Measurements from ENCODE around the gene CARD11.

The CARD11 gene

DNA sequence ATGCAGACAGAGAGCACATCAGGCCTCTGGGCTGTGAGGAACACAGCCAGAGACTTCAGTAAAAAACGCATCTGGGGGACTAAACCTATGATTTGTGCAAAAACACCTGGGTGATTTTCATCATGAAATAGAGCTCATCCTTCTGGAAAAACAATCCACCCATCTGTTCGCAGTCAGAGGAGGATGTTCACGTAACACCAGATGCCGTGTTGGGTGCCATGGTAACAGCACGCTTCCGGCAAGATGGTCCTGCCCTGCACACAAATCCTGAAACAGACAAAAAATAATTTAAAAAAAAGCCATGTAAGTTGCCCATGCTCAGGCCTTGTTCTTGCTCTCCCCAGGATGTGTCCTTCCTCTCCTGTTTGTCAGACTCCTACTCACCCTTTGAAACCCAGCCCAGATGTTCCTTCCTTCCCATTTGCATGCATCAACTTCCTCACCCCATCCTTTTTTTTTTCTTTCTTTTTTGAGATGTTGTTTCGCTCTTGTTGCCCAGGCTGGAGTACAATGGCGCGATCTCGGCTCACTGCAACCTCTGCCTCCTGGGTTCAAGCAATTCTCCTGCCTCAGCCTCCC lies 171.3 kb downstream of the CARD11 start:
- no peak for DNase-seq (ENCODE audit: low read depth)

DNA sequence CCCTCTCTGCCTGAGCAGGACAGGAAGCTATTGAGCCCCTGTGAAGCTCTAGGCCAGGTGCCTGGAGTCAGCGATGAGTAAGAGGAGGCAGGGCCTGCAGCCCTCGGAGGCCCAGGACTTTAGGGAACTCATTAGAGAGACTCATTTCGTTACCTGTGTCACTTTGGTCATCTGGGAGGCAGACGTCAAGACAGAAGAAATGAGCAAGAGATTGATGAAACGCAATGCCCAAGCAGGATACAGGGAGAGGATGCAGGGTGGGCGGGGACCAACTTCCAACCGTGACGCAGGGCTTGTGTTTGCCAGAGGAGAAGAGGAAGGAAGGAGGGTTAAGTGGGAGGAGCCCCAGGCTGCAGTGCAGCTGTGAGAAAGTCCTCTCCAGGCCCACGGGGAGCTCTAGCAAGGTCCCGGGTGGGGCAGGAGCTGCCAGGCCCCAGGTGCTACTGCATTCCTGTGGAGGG lies 173.2 kb downstream of the CARD11 start:
- DNase-seq (ENCODE audit: low read depth), result no peak

DNA sequence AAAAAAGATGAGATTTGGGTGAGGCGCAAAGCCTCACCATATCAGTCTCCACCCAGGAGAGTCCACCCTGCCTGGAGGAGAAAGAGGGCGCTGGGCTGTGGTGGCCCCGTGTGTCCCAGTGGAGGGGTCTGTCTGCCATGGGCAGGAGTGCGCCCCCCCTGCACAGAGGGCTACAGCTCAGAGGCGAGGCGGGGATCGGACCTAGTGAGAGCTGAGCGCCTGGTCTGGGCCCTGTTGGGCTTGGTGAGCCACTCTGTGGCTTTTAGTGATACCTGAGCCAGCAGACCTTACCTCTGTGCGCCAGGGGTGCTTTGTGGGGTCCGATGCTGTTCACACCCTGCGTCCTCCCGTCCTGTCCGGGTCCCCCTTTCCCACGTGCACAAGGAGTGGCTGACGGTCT lies 173.7 kb downstream of the CARD11 start:
- no peak for DNase-seq (ENCODE audit: low read depth)

DNA sequence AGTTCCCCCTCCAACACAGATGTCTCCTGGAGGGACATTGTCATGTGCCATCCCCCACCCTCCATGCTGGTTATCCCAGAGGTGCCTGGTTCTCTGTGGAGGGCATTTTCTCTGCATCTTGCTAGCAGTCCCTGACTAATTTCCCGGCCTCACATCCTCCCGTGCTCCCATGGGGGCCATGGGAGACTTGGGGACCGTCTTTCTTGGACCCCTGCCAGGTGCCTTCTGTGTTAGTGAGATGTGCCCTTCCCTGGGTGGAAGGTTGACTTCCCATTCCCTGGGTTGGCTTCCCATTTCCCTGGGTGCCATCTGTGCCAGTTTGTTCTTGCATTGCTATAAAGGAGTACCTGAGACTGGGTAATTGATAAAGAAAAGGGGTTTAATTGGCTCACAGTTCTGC lies 177.1 kb downstream of the CARD11 start:
- DNase-seq (ENCODE audit: low read depth), result no peak

DNA sequence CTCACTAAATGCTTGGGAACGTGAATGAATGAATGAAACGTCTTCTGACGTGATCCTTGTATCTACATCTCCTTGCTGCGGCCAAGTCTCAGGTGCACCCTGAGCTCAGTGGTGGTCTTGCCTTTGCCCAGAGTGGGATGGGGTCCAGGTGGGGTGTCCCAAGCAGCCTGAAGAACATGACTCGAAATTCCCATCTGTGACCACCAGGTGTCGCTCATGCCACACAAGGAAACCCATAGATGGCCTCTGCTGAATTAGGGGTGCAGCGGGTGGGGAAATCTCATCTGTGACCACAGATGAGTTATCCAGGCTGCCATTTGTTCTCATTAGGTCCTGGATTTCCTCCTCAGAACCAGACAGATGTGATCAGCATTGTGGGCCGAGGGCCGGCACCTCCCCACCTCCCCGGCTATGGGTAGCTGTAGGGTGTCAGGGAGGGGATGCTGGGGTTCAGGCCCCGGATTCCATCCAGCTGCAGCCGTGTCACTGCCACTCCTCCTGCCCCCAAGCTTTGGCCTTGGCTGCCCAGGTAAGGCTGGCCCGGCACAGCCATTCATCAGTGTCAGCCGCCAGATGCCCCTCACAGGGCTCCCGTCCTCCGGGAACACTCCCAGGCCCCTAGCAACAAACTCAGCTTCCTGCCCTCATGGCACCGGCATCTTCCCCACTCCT lies 178.5 kb downstream of the CARD11 start:
- DNase-seq (ENCODE audit: low read depth), result peak; percentile 49

DNA sequence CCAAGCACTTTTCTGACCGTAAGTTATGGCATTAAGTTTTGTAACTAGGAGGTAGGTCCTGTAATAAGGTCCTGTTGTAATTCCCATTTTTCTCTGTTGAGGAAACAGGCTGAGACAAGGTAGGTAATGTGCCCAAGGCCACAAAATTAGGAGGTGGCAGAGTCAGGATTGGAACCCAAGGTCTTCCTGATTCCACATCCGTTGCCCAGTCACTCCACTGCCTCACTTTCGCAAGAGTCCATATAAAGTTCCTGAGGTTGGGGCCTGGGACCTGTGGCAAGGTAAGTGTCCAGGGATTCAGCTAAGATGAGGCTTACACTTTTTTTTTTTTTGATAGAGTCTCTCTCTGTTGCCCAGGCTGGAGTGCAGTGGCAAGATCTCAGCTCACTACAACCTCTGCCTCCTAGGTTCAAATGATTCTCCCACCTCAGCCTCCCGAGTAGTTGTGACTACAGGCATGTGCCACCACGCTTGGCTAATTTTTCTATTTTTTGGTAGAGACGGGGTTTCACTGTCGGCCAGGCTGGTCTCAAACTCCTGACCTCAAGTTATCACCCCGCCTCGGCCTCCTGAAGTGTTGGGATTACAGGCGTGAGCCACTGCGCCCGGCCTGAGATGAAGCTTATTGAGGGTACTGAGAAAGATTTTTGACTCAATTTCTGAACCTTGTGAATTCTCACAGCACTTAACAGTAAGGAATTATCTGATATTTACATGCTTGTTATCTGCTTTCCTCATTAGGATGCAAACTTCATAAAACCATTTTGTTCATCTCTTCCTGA lies 179.3 kb downstream of the CARD11 start:
- DNase-seq (ENCODE audit: low read depth), result no peak

DNA sequence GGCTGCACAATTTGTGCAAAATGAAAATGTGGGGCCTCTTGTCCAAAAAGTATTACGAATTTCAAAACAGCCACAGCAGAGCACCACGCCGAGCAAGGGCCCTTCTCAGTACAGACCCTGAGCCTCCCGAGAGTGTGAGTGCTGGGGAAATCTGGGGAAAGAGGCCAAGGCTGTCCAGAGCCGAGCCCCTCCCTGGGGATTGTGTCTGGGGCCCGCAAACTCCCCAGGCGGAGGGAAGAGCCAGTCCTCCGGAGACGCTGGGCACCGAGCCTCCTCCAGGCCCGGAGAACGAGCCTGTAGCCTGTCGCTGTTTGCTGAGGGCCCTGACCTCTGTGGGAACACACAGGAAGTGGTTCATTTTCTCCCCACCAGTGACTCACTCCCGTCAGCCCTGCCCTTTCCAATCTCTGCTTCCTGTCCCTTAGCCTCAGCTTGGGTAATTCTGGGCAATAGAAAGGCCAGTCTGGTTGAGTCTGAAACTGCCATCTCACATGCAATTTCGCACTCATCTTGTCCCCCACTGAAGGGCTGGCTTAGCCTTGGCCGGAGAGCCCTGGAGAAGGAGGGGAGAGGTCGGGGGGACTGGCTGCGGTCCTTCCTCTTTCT lies 180.1 kb downstream of the CARD11 start:
- DNase-seq (ENCODE audit: low read depth), result peak; percentile 93

DNA sequence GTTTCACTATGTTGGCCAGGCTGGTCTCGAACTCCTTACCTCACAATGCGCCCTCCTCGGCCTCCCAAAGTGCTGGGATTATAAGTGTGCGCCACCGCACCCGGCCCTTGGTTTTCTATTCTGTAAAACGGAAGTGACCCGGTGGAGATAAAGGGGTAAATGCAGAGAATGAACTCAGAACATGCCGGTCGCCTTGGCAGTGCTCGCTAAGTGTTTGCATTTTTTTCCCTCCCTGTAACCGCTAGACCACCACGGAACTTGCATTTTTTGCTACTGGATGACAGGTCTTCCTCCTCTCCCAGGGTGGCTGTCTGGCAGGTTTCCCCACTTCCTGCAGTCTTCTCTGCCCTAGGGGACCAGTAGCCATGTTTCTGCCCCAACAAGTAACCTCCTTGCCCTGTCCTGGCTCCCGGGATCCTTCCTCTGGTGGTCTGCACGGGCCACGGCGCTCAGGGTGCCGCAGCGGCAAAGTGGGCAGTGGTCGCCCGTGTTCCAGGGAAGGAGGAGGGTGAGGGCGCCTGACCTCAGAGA lies 180.8 kb downstream of the CARD11 start:
- no peak for DNase-seq (ENCODE audit: low read depth)

DNA sequence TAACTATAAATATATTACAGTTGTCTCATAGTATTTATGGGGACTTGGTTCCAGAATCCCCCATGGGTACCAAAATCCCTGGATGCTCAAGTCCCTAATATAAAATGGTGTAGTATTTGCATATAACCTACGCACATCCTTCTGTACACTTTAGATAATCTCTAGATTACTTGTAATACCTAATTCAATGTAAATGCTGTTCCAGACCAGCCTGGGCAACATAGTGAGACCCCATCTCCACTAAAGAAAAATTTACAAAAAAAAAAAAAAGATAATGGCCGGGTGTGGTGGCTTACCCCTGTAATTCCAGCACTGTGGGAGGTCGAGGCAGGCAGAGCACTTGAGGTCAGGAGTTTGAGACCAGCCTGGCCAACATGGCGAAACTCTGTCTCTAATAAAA lies 182.2 kb downstream of the CARD11 start:
- no peak for DNase-seq (ENCODE audit: low read depth)

DNA sequence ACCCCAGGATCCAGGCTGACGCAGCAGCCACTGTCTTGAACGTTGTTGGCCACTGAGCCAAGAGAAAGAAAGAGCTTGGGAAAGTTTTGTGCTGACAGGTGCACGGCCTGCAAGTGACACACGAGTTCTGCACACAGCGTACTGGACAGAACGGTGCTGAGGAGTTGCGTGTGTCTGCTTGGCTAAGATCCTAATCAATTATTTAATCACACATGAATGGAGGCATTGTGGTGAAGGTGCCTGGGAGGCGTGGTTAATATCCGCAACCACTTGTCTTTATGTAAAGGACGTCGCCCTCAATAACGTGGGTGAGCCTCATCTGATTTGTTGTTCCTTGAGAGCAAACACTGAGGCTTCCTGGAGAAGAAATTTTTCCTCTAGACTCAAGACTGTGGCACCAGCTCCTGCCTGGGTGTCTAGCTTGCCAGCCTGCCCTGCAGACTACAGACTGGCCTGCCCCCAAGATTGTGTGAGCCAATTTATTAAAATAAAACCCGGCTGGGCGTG lies 183.0 kb downstream of the CARD11 start:
- DNase-seq (ENCODE audit: low read depth), result no peak

DNA sequence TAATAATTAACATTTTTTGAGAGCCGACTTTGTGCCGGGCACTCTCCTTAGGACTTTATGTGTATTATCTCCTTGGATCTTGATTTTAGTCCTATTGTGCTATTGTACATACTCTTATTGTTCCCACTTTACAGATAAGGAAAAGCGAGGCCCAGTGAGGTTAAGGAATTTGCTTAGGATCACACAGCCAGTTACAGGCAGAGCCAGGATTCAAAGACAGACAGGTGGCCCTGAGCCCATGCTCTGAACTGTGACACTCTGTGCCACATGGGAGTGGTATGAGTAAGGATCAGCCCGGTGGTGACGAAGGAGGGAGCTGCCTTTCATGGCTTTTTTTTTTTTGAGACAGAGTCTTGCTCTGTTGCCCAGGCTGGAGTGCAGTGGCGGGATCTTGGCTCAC lies 183.7 kb downstream of the CARD11 start:
- no peak for DNase-seq (ENCODE audit: low read depth)

DNA sequence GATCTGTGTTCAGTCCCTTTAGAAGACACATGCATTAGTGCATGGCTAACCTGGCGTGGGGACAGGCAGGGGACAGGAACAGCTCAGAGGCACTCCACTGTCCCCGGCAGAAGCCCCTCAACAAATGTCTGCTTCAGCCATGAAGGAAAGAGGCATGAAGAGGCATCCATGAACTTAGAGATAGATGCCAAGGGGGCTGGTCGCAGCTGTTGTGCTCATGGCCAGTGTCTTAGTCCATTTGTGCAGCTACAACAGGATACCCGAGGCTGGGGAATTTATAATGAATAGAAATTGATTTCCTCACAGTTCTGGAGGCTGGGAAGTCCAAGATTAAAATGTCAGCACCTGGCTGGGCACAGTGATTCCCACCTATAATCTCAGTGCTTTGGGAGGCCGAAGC lies 185.0 kb downstream of the CARD11 start:
- no peak for DNase-seq (ENCODE audit: low read depth)

DNA sequence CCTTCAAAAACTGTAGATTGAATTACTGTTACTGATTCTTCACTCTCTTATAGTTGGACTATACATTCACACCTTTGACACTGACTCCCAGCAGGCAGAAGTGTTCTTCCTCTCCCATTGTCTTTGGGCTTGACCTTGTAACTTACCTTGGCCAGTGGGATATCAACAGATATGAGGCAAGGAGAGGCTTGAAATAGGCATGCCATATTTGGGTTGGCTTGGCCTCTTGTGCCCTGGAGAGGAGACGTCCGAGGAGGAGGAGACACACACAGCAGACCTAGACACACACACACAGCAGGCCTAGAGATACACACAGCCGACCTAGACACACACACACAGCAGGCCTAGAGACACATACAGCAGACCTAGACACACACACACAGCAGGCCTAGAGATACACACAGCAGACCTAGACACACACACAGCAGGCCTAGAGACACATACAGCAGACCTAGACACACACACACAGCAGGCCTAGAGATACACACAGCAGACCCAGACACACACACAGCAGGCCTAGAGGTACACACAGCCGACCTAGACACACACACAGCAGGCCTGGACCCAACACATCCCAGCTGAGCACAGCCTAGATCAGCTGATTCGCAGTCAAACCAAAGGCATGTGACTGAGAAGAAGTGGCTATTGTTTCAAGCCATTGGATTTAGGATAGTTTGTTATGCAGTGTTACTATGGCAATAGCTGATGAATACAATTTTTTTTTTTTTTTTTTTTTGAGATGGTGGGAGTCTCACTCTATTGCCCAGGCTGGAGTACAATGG lies 187.1 kb downstream of the CARD11 start:
- no peak for DNase-seq (ENCODE audit: low read depth)
